ENCODE data around the gene HMGN3. TPM values are rescaled to one million over a fixed set of nuclear protein-coding genes. Genes with fewer than 3 reads are reported as not detected.

The HMGN3 gene
- total RNA-seq, 2 experiments from 2014 or later, result 45.6 to 49.4 TPM

DNA sequence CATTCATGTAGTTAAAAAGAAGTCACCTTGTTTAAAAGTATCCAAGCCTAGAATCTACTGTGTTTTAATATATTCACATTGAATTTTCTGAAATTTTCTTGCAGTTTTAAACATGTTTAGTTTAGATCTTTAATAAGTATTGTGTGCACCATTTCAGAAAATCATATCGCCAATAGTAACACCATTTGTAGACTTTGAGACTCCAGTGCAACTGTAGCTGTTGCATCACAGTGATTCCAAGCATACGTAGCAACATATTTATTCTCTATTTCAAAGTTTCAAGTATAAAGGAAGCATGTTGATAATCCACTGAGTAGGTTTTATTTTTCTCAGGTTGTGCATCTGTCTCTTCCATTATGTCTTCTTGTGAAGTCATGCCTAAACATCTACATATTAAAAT is 46.4 kb downstream of the HMGN3 start:
- ChIA-PET POLR2A (interaction anchor here (1.7 kb wide), 1 partner anchor 110 kb away, joined by 3 read pairs; the partner anchor contains the start of gene PHIP), CTCF (no interaction called here)
- Mint-ChIP-seq H3K4me1 (ENCODE audit: low read depth) (no peaks in the 10 kb centered on the region), H3K4me3 (no peak overlapping the region), H3K9me3 (peaks cover 9% of the 10 kb centered on the region), H3K27ac (no peak overlapping the region), H3K36me3 (ENCODE audit: low read depth) (no peaks in the 10 kb centered on the region), H3K27me3 (no peaks in the 10 kb centered on the region)
- ATAC-seq (no peak), DNase-seq (no peak)
- TF ChIP-seq, protein P1, sequence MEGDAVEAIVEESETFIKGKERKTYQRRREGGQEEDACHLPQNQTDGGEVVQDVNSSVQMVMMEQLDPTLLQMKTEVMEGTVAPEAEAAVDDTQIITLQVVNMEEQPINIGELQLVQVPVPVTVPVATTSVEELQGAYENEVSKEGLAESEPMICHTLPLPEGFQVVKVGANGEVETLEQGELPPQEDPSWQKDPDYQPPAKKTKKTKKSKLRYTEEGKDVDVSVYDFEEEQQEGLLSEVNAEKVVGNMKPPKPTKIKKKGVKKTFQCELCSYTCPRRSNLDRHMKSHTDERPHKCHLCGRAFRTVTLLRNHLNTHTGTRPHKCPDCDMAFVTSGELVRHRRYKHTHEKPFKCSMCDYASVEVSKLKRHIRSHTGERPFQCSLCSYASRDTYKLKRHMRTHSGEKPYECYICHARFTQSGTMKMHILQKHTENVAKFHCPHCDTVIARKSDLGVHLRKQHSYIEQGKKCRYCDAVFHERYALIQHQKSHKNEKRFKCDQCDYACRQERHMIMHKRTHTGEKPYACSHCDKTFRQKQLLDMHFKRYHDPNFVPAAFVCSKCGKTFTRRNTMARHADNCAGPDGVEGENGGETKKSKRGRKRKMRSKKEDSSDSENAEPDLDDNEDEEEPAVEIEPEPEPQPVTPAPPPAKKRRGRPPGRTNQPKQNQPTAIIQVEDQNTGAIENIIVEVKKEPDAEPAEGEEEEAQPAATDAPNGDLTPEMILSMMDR (IDR thresholded peaks at IDR 0.05), result no peak
- intact Hi-C loops (cut with micrococcal nuclease), result no loop called here

DNA sequence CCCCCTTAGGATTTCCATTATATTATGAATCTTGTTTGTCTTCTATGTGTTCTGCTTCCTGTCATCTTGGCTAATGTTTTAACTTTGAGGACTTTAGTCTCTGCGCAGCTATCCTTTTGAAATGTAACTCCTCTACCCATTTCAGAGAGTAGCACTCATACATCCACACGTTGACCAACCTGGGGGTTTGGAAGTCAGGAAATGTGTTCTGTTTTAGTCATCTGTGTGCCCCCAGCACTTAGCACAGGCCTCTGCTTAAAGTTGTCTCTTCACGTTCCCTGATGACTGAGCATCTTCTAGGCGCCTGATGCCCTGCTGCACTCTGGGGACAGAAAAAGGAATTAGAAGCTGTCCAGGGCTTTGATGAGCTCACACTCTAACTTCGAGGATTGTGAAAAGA is 47.9 kb downstream of the HMGN3 start:
- DNase-seq (no peak), ATAC-seq (no peak)
- peaks cover 5% of the 10 kb centered on the region for H3K9me3 Mint-ChIP-seq
- no peaks in the 10 kb centered on the region for H3K36me3 Mint-ChIP-seq (ENCODE audit: low read depth)
- ChIA-PET CTCF (no interaction called here), POLR2A (no interaction called here)
- no peaks in the 10 kb centered on the region for H3K27me3 Mint-ChIP-seq
- H3K4me1 Mint-ChIP-seq (ENCODE audit: low read depth), result no peaks in the 10 kb centered on the region
- no peak overlapping the region for H3K4me3 Mint-ChIP-seq
- TF ChIP-seq, protein P1 (IDR thresholded peaks at IDR 0.05), result no peak
- intact Hi-C loops (cut with micrococcal nuclease), result no loop called here
- no peak overlapping the region for H3K27ac Mint-ChIP-seq

DNA sequence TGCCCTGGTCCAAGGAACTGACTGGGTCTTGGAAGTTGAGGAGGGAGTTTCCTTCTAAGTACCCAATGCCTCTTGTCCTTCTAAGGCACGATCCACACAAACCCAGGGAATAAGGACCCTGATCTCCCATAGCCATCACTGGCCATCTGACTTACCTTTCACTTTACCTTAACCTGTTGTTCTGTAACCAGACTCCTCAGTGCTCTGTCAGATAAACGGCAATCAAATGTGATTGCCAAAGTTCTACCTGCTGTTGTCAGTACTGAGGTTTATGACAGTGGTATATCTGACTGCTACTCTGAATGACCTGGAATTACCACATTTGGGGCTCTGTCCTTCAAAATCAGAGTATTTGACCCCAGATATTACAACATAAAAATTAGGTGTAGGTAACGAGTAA is 49.8 kb downstream of the HMGN3 start:
- Mint-ChIP-seq H3K27ac (no peak overlapping the region), H3K27me3 (no peaks in the 10 kb centered on the region), H3K36me3 (ENCODE audit: low read depth) (no peaks in the 10 kb centered on the region), H3K4me1 (ENCODE audit: low read depth) (no peaks in the 10 kb centered on the region), H3K9me3 (no peaks in the 10 kb centered on the region), H3K4me3 (no peak overlapping the region)
- CTCF ChIA-PET, result no interaction called here
- TF ChIP-seq, protein P1 (IDR thresholded peaks at IDR 0.05), result no peak
- DNase-seq, result no peak
- POLR2A ChIA-PET, result no interaction called here
- intact Hi-C loops (cut with micrococcal nuclease), result no loop called here
- ATAC-seq, result no peak

DNA sequence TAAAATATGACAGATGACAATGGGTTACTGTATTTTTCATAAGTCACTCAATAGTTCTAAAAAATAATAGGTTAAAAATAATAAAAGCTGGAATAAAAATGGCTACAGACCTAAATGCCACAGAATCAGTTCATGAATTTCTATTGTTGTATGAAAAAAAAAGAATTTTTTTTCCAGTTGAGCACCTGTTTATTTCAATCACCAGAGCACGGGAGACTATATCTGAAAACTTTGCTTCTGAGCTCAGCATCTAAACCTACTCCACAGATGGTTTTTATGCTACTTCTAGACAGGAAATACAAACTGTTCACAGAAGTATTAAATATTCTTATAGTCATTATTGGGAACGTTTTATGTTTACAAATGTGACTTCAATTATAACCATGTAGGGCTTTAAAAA is 50.4 kb downstream of the HMGN3 start:
- intact Hi-C loops (cut with micrococcal nuclease), result no loop called here
- no peak overlapping the region for H3K27ac Mint-ChIP-seq
- ATAC-seq (no peak), DNase-seq (no peak)
- H3K27me3 Mint-ChIP-seq, result peaks cover 3% of the 10 kb centered on the region
- POLR2A ChIA-PET, result no interaction called here
- H3K4me1 Mint-ChIP-seq (ENCODE audit: low read depth), result no peaks in the 10 kb centered on the region
- no peak overlapping the region for H3K4me3 Mint-ChIP-seq
- no peaks in the 10 kb centered on the region for H3K36me3 Mint-ChIP-seq (ENCODE audit: low read depth)
- TF ChIP-seq, protein P1 (IDR thresholded peaks at IDR 0.05), result no peak
- CTCF ChIA-PET, result no interaction called here
- no peaks in the 10 kb centered on the region for H3K9me3 Mint-ChIP-seq

DNA sequence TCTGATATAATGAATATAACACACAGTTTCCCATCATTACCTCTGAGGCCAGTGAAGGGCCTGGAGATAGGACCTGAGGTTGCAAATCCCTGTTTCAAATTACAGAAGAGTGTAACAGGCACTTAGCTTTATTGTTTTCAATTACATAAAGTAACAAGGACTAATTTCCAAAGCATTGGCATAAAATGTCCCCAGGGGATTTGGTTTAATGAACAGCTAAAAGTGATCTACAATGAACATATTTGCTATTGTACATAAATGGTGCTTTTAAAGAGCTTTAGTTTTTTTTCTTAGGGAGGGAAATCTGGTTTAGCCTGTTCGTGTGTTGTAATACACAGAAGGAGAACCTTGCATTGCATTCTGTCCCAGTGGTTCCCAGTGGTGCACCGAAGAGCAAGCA is 54.4 kb downstream of the HMGN3 start:
- H3K36me3 Mint-ChIP-seq (ENCODE audit: low read depth), result no peaks in the 10 kb centered on the region
- H3K4me1 Mint-ChIP-seq (ENCODE audit: low read depth), result no peaks in the 10 kb centered on the region
- intact Hi-C loops (cut with micrococcal nuclease), result no loop called here
- no peaks in the 10 kb centered on the region for H3K9me3 Mint-ChIP-seq
- H3K27me3 Mint-ChIP-seq, result peaks cover 5% of the 10 kb centered on the region
- ATAC-seq (no peak), DNase-seq (no peak)
- H3K27ac Mint-ChIP-seq, result no peak overlapping the region
- TF ChIP-seq, protein P1 (IDR thresholded peaks at IDR 0.05), result no peak
- no peak overlapping the region for H3K4me3 Mint-ChIP-seq
- ChIA-PET POLR2A (interaction anchor here (0.7 kb wide), 1 partner anchor 320 kb away, joined by 3 read pairs; no protein-coding TSS in a partner anchor), CTCF (no interaction called here)
